NOMO-1 treated with dmso at 0.1 percent for 144 hours (cell line): Measurements from ENCODE around the gene ITGA2B.
"Not testable (repeated sequence)": the region's sequence is repeated elsewhere in the genome, so short reads cannot be mapped to it uniquely, and the experiment has no call there.

Experiments
- DNase-seq: peaks from one replicate; lab custom pipeline; 2025; ENCODE audit not compliant: unreplicated experiment; lab: John Stamatoyannopoulos, UW

Gene ITGA2B

GRCh38 chr17:44333371-44333770 lies 56.1 kb downstream of the ITGA2B start:
- peak; percentile 42 for DNase-seq

- peak; percentile 41 for DNase-seq
Measured at GRCh38 chr17:44331249-44331760, 58.1 kb downstream of the ITGA2B start.

GRCh38 chr17:44330263-44330662 lies 59.2 kb downstream of the ITGA2B start:
- DNase-seq = not testable (repeated sequence)

DNA sequence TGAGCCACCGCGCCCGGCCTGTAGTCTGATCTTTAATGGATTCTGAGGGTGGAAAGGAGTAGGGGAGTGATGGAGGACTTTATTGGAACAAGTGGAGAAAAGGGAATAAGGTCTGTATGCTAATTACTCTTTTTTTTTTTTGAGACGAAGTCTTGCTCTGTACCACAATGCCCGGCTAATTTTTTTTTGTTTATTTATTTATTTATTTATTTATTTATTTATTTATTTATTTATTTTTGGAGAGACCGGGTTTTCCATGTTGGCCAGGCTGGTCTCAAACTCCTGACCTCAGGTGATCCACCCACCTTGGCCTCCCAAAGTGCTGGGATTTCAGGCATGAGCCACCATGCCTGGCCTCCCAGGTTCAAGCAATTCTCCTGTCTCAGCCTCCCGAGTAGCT lies 59.9 kb downstream of the ITGA2B start:
- DNase-seq = not testable (repeated sequence)

- no peak for DNase-seq
Measured at GRCh38 chr17:44327715-44328449, 61.6 kb downstream of the ITGA2B start.

- peak; percentile 94 for DNase-seq
Measured at GRCh38 chr17:44326861-44327444, 62.5 kb downstream of the ITGA2B start.

DNA sequence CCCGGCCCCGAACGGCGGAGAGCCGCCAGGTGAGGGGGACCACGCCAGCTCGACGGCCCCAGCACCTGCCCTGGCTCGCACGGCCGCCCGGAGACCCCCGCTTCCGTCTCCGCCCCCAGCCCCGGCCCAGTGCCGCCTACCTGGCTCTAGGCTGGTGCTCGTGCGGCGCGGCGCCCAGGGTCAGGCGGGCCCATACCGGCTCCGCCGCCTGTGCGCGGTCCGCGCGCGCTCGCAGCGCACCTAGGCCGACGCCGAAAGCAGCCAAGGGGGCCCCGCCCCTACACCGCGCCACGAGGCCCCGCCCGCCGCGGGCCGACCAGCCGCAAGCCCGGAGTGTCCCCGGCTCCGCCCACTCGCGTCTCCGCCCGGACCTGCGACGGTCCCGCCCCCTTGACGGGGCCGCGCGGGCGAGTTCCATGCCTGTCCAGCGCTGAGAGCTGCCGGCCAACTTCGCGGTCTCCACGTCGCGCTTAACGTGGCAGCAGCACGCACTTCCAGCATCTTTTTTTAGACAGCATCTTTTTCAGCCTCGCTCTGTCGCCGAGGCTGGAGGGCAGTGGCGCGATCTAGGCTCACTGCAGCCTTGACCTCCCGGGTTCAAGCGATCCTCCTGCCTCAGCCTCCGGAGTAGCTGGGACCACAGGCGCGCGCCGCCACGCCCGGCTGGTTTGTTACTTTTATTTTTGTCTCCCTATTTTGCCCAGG lies 64.7 kb downstream of the ITGA2B start, which contains the start of gene SLC25A39:
SLC25A39 (minus strand) TSS at position 253 of the 705 bp plus-strand sequence. CDS start 1,261 bp downstream, outside the sequence.
- DNase-seq = peak; percentile 83

GRCh38 chr17:44324092-44324570 lies 65.3 kb downstream of the ITGA2B start:
- no peak for DNase-seq

GRCh38 chr17:44323359-44324091 lies 65.9 kb downstream of the ITGA2B start:
- no peak for DNase-seq

DNA sequence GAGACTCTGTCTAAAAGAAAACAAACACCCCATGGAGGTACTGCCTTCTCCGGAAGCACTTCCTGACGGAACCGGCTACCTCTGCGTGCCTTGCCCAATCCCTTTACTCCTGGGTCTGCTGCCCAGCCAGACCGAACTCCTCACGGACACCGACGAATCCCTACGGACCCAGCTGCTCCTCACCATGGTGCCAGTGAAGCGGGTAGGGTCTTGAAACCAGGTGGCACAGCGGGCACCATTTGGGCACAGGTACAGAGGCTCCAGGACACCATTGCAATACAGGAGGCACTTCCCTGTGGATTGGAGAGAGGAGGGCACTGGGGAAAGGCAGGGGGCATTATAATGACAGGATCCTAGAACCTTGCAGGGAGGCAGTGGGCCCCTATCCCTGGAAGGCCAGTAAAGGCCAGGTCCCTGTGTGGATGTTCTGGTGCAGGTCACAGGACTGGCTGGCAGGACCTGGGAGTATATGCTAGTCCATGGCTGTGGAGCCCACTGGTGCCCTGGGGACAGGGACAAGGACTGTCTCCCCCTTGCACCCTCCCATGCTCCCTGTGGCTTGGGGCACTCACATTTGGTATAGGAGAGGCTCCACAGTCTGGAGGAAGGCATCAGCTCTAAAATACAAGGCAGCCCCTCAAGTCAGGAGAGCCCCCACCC lies 67.1 kb downstream of the ITGA2B start:
- no peak for DNase-seq
